Upper lobe of right lung (tissue), 1 donor: ENCODE results near the gene PXDC1. TPM values are rescaled to one million over a fixed set of nuclear protein-coding genes. Genes with fewer than 3 reads are reported as not detected.

Source experiments
- ATAC-seq: fragments of 200-7000 bp; cut with Tn5 transposase; one replicate; pipeline ENCODE4 v1.9.1; 2020; ENCODE audit warnings: mild to moderate bottlenecking, moderate library complexity
- DNase-seq: peaks from one replicate; pipeline ENCODE4 v3.0.0-alpha.2; 2020
- H3K27ac ChIP-seq: fragments of 200-600 bp; one replicate; pipeline ENCODE4 v1.8.0; 2022
- H3K27me3 ChIP-seq: fragments of 200-600 bp; one replicate; pipeline ENCODE4 v1.8.0; 2022; ENCODE audit warnings: mild to moderate bottlenecking
- H3K36me3 ChIP-seq: fragments of 200-600 bp; one replicate; pipeline ENCODE4 v1.8.0; 2022
- H3K4me1 ChIP-seq: fragments of 200-600 bp; one replicate; pipeline ENCODE4 v1.8.0; 2022
- H3K4me3 ChIP-seq: fragments of 200-600 bp; one replicate; pipeline ENCODE4 v1.8.0; 2022; ENCODE audit warnings: mild to moderate bottlenecking
- H3K9me3 ChIP-seq: fragments of 200-600 bp; one replicate; pipeline ENCODE4 v1.8.0; 2022
- CTCF ChIP-seq: fragments of 200-600 bp; IDR thresholded peaks from one replicate; pipeline ENCODE4 v1.8.0; 2022; ENCODE audit warnings: antibody characterized with exemption
- intact Hi-C: fragments of 100-400 bp; cut with DNase I; formaldehyde crosslinking; loops from one replicate; pipeline ENCODE4 v1.11.0; 2022
- total RNA-seq: library from RNA; stranded (reverse); fragmentation: NEBNext Ultra II Directional; extraction: Animal tissue kit (Norgen Biotek cat#: 25700); gene quantifications from one replicate; pipeline ENCODE4 v1.2.1, GENCODE V29; 2021
- donor health status: DM: no; HTN: yes; CAD: no; lungs with severe emphysema.

PXDC1 gene
- total RNA-seq, 1 donor from 2014 or later: 70.8 TPM

- no peak for TF ChIP-seq CTCF
- no peak for DNase-seq
Observed at GRCh38 chr6:3737149-3737830, 14.2 kb downstream of the PXDC1 start.

GRCh38 chr6:3735029-3735605, 16.4 kb downstream of the PXDC1 start:
- intact Hi-C loops: no loop called here
- ATAC-seq: no peak
- peaks cover 12% of the 10 kb centered on the region for H3K4me1 ChIP-seq
- no peaks in the 10 kb centered on the region for H3K27me3 ChIP-seq
- H3K36me3 ChIP-seq: peaks cover 63% of the 10 kb centered on the region
- no peak overlapping the region for H3K4me3 ChIP-seq
- H3K27ac ChIP-seq: no peak overlapping the region
- H3K9me3 ChIP-seq: no peaks in the 10 kb centered on the region
- no peak for DNase-seq
- TF ChIP-seq CTCF: no peak

More at GRCh38 chr6:3737149-3737830, 14.2 kb downstream of the PXDC1 start:
- Histone ChIP-seq H3K36me3 (peaks cover 52% of the 10 kb centered on the region), H3K27me3 (no peaks in the 10 kb centered on the region), H3K27ac (no peak overlapping the region), H3K4me1 (peaks cover 16% of the 10 kb centered on the region), H3K4me3 (no peak overlapping the region), H3K9me3 (no peaks in the 10 kb centered on the region)
- intact Hi-C loops: no loop called here
- no peak for ATAC-seq

GRCh38 chr6:3734023-3734422, 17.5 kb downstream of the PXDC1 start:
- TF ChIP-seq CTCF: no peak
- no peak overlapping the region for H3K4me3 ChIP-seq
- no peaks in the 10 kb centered on the region for H3K27me3 ChIP-seq
- ATAC-seq (no peak), DNase-seq (no peak)
- H3K4me1 ChIP-seq: peaks cover 7% of the 10 kb centered on the region
- H3K27ac ChIP-seq: no peak overlapping the region
- no peaks in the 10 kb centered on the region for H3K9me3 ChIP-seq
- intact Hi-C loops: no loop called here
- peaks cover 63% of the 10 kb centered on the region for H3K36me3 ChIP-seq

- Histone ChIP-seq H3K36me3 (peaks cover 65% of the 10 kb centered on the region), H3K27ac (no peak overlapping the region), H3K4me3 (no peak overlapping the region), H3K9me3 (no peaks in the 10 kb centered on the region), H3K27me3 (no peaks in the 10 kb centered on the region), H3K4me1 (peaks cover 3% of the 10 kb centered on the region)
- ATAC-seq: no peak
- no peak for TF ChIP-seq CTCF
- no peak for DNase-seq
- intact Hi-C loops: no loop called here
Observed at GRCh38 chr6:3733321-3733925, 18.1 kb downstream of the PXDC1 start.

- H3K4me3 ChIP-seq: no peak overlapping the region
- no peaks in the 10 kb centered on the region for H3K9me3 ChIP-seq
- DNase-seq (peak; percentile 83), ATAC-seq (peak; percentile 89)
- peaks cover 67% of the 10 kb centered on the region for H3K36me3 ChIP-seq
- peak; percentile 86 for TF ChIP-seq CTCF
- no peaks in the 10 kb centered on the region for H3K27me3 ChIP-seq
- no peak overlapping the region for H3K27ac ChIP-seq
- peaks cover 3% of the 10 kb centered on the region for H3K4me1 ChIP-seq
- intact Hi-C loops: no loop called here
Observed at GRCh38 chr6:3732345-3733141, 19.0 kb downstream of the PXDC1 start.
